Raji (cell line): ENCODE data around the gene NKX1-1.

Source experiments
- POLR2A ChIP-seq: IDR thresholded peaks from 2 replicates; pipeline ENCODE4 v1.6.1; 2011; ENCODE audit warnings: low read depth, low read length, control low read depth; ENCODE audit not compliant: insufficient read depth

Gene NKX1-1

DNA sequence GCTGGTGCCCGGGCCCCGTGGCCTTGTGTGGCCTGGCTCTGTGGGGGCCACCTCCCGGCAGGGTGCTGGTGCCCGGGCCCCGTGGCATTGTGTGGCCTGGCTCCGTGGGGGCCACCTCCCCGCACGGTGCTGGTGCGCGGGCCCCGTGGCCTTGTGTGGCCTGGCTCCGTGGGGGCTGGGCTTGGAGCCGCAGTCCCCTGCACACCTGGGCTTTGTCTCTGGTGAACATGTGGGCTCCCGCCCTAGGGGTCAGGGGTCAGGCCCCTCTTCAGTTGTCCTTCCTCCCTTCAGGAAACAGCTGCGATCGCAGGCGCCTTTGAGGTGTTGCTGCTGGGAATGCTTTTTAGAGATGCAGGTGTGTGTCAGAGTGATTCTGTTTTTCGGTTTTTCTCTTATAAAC, 42.0 kb downstream of the NKX1-1 start:
- TF ChIP-seq POLR2A: no peak

DNA sequence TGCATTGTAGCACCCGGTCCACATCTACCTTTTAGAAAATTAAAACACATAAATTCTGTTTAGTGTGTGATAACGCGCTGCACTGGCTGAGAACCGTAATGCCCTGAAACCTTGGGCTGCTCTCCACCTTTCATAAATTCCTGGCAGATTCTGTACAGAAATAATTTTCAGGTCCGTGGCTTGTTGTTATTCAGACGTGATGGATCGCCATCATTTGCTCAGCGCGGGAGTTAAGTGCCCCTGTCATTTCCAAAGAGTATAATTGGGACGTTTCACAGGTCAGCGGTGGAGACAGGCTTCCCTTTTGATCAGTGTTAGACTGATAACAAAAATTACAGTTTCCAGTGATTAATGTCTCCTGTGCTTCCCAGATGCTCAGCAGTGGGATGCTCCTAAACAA, 42.7 kb downstream of the NKX1-1 start:
- TF ChIP-seq POLR2A: no peak

- no peak for TF ChIP-seq POLR2A
Observed at GRCh38 chr4:1362521-1362920, 43.7 kb downstream of the NKX1-1 start.

GRCh38 chr4:1362046-1362445, 44.2 kb downstream of the NKX1-1 start:
- TF ChIP-seq POLR2A: no peak

DNA sequence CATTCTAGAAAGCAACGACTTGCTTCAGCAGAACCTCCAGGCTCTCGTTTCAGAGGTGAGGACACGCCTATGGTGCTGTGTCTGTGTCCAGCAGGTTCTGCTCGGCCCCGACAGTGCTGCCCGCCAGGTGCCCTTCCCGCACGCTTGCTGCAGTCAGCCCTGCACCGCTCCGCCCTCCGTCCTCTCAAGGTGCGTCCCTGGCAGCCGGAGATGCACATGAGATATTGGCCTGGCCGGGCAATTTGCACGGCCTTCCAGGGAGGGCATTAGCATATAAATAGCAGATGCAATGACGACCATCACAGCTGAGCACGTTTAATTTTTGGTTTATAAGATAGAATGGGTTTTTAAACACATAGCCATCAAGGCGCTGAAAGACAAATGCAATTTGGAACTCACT, 44.8 kb downstream of the NKX1-1 start:
- TF ChIP-seq POLR2A: no peak

- TF ChIP-seq POLR2A: no peak
Observed at GRCh38 chr4:1360423-1361283, 45.6 kb downstream of the NKX1-1 start.

DNA sequence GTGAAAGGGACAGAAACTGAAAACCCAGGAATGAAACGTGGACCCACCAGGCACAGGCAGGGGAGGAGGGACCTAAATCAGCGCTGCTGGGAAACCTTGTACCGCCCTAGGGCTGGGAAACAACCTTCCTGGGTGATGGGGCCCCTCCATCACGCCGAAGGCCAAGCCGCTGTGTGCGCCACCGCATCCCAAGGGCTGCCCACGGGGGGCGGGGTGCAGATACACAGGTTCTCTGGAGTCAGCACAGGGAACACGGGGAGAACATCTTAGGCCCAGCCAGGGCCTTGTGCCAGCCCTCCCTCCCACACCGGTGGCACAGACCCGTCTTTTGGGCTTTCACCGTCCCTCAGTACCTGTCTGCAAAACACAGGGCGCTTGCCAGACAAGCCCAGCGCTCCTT, 46.3 kb downstream of the NKX1-1 start:
- no peak for TF ChIP-seq POLR2A

DNA sequence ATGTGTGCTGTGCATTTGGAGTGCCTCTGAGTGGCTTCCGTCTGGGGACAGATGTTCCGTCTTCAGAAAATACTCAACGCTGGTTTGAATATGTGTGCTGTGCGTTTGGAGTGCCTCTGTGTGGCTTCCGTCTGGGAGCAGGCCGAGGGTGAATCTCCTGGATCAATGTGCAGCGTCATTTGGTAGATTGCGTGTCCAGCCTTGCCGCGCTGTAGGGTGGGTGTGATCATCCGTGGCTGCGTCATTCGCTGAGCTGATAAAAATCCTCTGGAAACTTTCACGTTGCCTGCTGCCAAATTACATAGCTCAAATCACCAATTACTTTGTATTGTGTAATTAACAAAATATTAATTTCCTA, 47.1 kb downstream of the NKX1-1 start:
- no peak for TF ChIP-seq POLR2A

DNA sequence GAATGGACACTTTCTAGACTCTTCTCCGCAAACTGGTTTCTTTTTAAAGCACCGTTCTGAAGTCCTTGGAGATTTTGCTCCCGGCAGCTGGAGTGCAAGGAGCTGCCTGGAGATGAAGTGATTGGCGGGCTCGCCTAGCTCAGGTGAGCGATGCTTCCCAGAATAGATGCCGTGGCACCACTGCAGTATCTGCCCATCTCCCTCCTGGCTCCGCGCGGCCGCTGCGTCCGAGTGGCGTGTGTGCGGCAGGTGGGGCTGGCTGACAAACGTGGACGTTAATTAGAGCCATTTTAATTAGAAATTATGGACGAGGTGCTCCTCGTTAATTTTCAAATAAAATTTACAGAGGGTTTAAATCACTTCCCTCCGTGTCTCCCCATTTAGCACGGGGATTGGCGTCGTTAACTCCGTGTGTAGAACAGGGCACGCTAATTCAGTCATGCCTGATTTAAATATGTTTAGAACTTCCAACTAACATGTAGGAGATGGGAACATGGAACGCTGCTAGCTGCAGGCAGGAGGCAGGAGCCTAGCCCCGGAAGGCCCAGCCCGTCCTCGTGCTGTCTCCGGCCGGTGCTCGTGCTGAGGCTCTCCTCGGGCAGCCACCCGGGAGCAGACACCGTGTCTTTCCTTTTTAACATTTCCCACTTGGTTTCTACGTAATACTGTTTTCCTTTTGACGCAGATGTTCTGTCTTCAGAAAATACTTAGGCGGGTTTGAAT, 47.7 kb downstream of the NKX1-1 start:
- no peak for TF ChIP-seq POLR2A

DNA sequence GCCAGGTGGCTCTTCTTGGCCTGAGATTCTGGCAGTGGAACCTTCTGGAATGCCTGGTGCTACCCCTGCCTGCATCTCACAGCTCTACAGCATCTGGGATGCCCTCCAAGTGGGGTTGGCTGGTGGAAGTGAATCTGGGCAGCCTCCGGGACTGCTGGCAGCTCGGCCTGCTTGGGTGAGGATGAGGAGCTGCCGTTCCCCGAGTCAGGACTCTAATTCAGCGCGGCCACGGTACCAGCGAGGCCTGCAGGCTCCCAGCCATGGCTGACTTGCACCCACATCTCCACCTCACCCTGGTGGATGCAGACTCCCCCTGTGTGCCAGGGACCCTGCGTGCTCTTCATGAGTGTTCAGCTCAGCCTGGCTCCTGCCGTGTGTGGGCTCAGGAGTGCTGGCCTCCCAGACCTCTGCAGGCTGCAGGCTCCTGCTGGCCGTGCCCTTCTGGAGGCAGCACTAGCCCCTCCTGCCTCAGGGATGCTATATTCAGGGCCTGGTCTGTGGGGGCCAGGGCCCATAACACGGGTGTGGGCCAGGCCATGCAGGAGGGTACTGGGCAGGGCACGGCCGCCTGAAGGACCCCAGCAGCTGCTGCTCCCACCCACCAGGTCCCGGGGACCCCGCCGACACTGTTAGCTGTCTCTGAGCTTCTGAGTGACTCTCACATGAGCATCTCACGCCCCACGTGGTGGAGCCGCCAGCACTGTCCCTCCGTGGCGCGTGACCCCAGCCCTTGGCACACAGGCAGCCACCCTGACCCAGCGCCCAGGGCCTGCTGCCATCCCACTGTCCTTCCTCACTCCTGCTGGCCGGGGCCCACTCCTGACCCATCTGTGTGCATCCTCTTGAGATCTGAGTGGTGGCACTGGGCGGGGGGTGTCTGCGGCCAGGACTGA, 48.6 kb downstream of the NKX1-1 start:
- TF ChIP-seq POLR2A: no peak

DNA sequence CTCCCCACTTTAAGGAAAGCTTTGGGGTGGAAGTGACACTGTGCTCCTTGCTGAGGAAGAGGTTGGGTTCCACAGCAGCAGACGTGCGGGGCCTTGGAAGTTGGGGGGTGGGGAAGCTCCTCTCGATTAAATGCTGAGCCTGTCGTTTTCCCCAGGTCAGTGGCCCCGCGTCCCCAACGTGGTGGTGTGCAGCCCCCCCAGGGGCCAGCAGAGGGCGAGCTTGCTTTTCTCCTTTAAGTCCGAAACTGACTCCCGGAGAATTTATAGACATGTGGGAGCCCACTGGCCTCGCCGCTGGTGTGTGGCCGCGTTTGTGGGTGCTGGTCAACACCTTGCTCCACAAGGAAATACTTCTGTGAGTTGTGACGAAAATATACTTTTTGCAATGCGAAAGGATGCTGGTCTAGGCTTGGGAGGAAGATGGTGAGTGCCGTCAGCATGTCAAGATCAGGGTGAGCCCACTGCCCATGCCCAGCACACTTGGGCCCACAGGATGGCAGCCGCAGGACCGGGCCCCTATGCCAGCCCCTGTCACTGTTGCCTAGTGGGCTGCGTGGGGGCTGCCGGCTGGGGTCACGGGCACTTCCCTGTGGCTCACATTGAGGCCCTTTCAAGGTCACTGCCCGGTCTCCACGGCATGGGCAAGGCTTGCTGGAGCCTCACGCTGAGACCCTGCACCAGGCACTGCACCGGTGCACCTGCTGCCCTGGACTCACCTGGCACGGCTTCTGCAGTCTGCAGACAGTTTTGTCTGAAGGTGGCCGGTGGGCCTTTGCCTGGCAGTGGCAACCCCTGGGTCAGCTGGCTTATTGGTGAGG, 49.9 kb downstream of the NKX1-1 start:
- no peak for TF ChIP-seq POLR2A

- TF ChIP-seq POLR2A: no peak
Observed at GRCh38 chr4:1355378-1355777, 50.9 kb downstream of the NKX1-1 start.

DNA sequence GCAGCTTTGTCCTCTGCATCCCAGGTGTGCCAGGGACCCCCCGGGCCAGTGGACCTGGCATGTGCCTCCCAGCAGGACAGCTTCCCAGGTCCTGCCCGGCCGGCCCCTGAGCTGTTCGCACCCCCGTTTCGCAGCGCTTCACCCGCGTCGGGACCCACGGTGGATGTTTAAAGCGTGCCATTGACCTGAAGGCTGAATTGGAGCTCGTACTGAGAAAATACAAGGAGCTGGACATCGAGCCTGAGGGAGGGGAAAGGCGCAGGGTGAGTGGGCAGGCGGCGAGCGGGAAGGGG, 51.3 kb downstream of the NKX1-1 start:
- TF ChIP-seq POLR2A: no peak

DNA sequence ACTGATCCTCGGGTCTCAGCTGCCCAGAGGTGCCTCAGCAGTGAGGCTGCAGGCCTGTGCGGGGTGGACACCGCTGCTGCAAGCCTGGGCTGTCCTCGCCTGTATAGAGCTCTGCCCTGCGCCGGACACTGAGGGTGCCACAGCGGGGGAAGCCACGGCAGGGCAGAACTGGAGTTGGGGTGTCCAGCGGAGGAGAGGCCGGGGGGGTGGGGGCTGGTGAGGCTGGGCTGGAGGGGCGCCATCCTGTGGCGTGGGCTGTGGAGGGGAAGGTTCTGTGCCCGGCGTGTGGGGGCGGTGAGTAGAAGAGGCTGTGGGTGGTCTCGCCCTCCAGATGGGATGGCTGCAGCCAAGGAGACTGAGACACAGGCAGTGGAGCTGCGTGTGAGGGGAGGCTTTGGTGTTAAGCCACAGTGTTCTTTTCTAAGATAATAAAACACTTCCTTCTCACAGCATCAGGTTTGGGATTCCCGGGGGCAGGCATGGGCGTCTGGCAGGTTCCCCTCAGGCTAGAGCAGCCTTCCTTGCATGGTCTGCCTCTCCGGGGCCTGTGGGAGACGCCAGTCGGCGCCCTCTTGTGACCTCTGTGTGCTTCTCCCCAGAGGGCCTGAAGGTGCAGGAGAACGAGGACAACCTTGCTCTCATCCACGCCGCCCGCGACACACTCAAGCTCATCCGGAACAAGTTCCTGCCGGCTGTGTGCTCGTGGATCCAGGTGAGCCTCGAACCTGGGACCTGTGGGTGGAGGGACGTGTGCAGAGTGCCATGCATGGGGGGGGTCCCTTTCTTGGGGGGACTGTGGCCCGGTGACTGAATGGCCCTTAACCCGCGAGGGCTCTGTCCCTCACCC, 51.9 kb downstream of the NKX1-1 start:
- TF ChIP-seq POLR2A: no peak
